Peyer's patch (tissue), 4 donors: Measurements from ENCODE around the gene TSHZ3.

Experiments used
- POLR2A ChIP-seq, 2 donors: fragments of 450-650 bp; IDR thresholded peaks; one replicate each; pipeline ENCODE4 v1.5.1; 2017; ENCODE audit warnings: antibody characterized with exemption in 2 of 2, mild to moderate bottlenecking in 2 of 2, moderate library complexity in 2 of 2
- TF ChIP-seq, protein P1 (sequence below), 6 experiments: fragments of 450-650 bp in 4 of 6; fragments of 200-600 bp in 2 of 6; sonication (generic) in 1 of 6; IDR thresholded peaks; one replicate each; pipeline ENCODE4 v1.5.1; 2017 to 2019; ENCODE audit warnings: antibody characterized with exemption in 6 of 6, mild to moderate bottlenecking in 3 of 6, moderate library complexity in 1 of 6

DNA sequence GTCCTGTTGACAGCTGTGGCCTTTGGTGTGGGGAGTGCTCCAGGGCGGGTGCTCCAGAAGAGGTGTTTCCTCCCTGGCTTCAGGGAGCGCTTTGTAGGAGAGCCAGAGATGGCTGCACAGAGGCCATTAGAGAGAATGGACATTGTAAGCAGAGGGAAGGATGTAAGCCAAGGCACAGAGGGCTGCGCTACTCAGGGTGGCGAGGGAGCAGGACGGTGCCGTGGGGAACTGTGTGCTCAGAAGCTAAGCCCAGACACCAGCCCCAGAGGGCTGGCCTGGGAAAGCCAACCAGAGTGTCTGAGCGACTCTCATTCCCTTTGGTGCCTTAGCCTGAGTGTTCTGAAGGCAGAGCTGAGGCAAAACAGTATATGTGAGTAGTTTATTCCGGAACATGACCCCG, 92.2 kb downstream of the TSHZ3 start:
- TF ChIP-seq, protein P1, sequence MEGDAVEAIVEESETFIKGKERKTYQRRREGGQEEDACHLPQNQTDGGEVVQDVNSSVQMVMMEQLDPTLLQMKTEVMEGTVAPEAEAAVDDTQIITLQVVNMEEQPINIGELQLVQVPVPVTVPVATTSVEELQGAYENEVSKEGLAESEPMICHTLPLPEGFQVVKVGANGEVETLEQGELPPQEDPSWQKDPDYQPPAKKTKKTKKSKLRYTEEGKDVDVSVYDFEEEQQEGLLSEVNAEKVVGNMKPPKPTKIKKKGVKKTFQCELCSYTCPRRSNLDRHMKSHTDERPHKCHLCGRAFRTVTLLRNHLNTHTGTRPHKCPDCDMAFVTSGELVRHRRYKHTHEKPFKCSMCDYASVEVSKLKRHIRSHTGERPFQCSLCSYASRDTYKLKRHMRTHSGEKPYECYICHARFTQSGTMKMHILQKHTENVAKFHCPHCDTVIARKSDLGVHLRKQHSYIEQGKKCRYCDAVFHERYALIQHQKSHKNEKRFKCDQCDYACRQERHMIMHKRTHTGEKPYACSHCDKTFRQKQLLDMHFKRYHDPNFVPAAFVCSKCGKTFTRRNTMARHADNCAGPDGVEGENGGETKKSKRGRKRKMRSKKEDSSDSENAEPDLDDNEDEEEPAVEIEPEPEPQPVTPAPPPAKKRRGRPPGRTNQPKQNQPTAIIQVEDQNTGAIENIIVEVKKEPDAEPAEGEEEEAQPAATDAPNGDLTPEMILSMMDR (IDR thresholded peaks at IDR 0.05): no peak
- no peak for TF ChIP-seq POLR2A (IDR thresholded peaks at IDR 0.05)
